Amygdala (tissue), 56 donors: Measurements from ENCODE around the gene PPP1R13L.
"Not testable (repeated sequence)": the region's sequence is repeated elsewhere in the genome, so short reads cannot be mapped to it uniquely, and the experiment has no call there.

ENCODE experiments used
- DNase-seq, 56 donors: peaks; one replicate each; lab custom pipeline; 2025; lab: John Stamatoyannopoulos, UW

PPP1R13L gene

DNA sequence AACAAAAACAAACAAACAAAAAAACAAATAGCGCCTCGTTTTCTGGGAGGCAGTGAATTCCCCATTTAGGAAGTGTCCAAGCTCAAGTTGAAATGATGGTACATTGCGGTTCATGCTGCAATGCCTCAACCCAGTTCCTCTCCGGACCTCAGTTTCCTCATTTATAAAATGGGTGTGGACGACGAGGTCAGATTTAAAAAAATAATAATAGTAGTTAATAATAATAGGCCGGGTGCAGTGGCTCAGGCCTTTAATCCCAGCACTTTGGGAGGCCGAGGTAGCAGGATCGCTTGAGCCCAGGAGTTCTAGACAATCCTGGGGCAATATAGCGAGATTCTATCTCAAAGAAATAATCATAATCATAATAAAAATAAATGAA is 34.3 kb upstream of the PPP1R13L start:
- no peak for DNase-seq

DNA sequence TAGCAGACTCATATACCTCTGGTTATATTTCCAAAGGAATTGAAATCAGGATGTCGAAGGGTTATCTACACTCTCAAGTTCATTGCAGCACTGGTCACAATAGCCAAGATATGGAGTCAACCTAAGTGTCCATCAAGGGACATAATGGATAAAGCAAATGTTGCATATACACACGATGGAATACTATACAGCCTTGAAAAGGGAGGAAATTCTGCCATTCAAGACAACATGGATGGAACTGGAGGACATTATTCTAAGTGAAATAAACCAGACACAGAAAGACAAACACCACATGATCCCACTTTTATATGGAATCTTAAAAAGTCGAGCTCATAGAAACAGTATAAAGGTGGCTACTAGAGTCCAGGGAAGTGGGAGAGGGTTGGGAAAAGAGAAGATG is 32.5 kb upstream of the PPP1R13L start:
- no peak for DNase-seq

DNA sequence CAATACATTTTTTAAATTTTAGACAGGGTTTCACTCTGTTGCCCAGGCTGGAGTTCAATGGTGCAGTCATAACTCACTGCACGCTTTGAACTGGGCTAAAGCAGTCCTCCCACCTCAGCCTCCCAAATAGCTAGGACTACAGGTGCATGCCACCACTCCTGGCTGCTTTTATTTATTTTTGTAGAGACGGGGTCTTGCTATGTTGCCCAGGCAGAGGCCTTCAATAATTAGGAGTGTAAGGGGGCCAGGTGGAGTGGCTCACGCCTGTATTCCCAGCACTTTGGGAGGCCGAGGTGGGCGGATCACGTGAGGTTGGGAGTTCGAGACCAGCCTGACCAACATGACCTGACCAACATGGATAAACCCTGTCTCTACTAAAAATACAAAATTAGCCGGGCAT is 27.7 kb upstream of the PPP1R13L start:
- not testable (repeated sequence) for DNase-seq

DNA sequence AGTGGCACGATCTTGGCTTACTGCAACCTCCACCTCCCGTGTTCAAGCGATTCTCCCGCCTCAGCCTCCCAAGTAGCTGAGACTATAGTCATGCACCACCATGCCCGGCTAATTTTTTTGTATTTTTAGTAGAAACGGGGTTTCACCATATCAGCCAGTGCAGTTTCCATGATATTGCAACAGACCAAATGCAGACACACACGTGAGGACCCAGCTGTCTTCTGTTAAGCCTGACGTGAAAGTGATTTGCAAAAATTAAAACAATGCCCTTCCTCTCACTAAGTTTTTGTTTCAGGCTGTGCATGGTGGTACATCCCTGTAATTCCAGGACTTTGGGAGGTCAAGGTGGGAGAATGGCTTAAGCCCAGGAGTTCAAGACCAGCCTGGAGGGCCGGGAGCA is 26.1 kb upstream of the PPP1R13L start:
- not testable (repeated sequence) for DNase-seq

DNA sequence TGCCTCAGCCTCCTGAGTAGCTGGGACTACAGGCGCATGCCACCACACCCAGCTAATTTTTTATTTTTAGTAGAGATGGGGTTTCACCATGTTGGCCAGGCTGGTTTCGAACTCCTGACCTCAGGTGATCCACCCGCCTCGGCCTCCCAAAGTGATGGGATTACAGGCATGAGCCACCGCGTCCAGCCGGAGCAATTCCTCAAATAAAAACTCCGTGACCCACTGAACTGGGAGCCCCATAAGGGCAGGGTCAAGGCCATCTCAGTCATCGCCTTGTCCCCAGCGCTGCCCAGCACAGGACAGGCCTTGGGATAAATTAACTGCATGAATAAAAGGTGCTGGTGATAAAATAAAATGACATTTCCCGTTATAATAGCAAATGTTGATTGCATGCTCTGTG is 25.0 kb upstream of the PPP1R13L start:
- not testable (repeated sequence) for DNase-seq

DNA sequence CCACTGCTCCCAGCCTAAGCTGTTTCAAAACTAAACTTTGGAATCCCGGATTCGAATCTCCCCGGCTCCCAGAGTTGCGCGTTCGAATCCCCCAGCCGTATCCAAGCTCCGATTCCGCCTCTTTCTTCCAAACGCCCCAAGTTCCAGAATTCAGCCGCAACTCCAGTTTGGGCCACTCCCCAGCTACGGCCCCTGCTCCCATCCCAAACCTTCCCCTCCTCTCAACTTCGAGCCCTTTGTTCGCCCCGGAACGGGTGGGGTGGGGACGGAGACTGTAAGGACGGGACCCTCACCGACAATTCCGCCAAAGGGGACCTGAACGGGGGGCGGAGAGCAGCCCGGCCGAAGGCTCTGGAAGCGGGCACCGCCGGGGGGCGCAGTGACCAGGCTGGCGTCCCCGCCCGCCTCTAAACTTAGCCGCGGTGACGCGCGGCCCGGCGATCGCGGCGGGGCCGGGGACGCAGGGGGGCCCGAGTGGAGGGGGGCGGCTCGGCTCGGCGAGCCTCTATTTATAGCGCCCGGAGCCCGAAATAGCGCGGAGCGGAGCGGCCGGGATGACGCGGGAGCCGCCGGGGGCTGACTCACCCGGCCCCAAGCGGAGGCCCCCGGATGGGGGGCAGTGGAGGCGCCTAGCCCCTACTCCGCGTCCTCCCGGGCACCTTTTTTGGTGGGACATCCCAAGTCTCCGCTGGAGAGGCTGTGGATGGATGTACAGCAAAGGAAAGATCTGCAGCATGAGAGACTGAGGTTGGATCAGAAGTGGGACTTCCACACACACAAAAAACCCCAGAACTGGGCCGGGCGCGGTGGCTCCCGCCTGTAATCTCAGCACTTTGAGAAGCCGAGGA is 23.7 kb upstream of the PPP1R13L start:
- peak in 5 of 56 donors; percentile 14 to 34 (median 27) for DNase-seq

DNA sequence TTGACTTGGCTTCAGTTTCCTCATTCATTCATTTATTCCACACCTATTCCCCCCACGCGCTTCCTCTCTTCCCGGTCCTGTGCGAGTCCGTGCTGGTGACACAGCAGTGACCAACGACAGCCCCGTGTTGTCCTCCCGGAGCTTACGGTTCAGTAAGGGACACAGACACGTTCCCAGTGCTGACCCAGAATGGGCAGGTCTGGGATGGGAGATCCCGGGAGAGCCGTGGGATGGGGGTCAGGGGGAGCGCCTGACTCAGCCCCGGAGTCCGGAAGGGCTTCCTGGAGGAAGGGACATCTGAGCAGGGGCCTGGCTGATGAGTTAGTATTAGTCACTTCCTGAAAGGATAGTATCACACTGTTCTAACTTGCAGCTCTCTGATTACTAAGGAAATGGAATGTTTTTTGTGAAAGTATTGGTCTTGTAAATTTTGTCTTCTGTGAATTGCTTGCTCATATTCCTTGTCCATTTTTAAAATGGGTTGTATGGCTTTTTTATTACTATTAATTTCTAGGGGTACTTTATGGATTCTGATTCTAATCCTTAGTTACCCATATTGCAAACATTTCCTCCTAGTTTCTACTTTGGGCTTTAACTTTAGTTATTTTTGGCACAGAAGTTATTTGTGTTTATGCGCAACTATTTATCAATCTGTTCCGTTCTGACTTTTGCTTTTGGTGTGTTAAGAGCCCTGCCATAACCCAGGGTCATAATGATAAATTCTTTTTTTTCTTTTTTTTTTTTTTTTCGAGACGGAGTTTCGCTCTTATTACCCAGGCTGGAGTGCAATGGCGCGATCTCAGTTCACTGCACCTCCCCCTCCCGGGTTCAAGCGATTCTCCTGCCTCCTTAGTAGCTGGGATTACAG is 19.6 kb upstream of the PPP1R13L start:
- peak in 13 of 56 donors; percentile 13 to 64 (median 48) for DNase-seq

DNA sequence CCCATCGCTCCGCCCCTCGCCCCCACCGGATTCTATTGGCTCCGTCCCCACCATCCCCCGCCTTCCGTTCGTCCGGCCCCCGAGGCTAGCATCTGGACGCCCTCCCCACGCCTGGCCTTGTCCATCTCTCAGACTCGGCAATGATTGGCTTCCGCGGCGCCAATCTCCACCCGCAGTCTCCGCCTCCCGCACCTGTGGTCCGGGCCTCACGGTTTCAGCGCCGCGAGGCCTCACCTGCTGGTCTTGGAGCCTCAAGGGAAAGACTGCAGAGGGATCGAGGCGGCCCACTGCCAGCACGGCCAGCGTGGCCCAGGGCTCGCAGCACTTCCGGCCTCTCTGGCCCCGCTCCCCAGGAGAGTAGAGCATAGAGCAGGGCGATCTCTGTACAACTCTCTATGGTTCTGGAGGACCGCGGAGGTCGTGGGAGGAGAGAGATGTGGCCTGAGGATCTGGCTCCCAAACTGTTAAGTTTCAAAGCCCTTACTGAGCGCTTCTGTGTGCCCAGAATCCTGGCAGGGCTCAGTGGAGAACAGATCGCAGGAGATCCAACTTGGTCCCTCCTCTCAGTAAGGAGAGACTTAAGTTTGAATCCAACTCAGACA is 18.8 kb upstream of the PPP1R13L start, which contains the start of gene ERCC1:
Gene ERCC1, minus strand, starts transcription at position 329 of the 602 bp plus-strand sequence. CDS start 543 bp downstream, outside the sequence.
- DNase-seq, result peak; percentile 33 to 95 (median 87)

DNA sequence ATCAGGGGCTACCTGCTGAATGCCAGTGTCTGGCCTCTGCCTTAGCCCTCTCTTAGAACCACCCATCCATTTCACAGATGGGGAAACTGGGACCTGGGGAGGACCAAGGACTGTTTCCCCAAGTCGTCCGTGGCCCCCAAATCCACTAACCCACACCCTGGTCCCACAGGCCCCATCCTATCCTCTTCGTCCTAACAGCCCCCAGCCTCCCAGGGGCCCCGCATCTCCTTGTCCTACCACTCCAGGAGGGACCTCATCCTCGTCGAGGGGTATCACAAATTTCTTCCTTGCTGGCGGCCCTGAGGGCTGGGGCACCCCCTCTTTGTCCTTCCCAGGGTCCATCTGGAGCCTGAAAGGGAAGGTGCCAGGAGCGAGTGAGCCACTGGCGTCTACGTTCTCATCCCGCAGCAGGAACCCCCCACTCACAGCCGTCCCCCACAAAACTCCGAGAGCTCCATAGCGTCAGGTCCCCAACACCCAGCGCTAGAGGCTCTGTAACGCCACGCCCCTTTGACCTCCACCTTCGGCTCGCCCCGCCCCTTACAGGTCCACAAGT is 18.2 kb upstream of the PPP1R13L start:
- DNase-seq, result no peak

DNA sequence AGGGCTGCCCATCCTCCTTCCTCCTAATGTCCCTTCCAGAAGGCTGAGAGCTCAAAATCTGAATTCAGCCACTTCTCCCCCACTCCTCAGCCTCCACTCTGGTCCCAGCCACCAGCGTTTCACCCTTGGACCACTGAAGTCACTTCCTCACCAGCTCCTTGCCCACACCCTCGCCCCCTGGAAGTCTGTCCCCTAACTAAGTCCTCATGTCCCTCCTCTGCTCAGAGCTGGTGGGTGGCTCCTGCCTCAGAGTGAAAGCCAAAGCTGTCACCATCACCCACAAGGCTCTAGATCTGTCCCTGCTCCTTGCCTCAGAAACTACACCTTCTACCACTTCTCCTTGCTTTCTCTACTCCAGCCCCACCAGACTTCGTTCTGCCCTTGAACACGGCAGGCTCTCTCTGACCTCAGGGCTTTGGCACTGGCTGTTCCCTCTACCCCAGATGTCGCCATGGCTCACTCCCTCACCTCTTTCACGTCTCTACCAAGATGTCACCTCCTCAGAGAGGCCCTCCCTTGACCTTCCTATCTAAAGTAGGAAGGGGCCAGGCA is 17.2 kb upstream of the PPP1R13L start:
- no peak for DNase-seq

DNA sequence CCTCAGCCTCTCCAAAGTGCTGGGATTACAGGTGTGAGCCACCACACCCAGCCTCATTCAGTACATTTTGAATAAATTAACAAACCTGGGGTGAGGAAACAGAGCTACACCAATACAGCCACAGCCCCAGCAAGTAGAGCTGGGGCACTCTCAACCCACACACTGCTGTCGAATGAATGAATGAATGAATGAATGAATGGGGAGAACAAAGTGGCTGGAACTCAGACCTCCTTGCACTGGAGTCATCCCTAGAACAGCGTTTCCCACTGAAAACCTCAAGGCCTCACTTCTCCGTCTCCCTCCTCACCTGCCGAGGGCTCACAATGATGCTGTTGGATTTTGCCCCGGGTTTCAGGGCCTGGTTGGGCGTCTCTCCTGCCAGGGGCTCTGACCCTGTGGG is 16.0 kb upstream of the PPP1R13L start:
- no peak for DNase-seq

DNA sequence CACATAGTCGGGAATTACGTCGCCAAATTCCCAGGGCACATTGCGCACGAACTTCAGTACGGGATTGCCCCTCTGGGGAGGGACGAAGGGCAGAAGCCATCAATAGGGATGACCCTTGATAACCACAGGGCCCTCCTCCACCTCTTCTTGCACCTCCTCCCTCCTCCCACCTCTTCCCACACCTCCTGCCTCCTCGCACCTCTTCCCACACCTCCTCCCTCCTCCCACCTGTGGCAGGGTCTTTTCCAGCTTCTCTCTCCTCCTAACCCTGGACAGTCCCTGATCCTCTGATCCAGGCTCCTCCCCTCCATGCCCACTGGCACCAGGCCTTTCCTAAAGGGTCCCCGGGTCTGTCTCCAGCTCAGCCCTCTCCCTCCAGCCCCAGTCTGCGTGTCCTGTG is 15.5 kb upstream of the PPP1R13L start:
- no peak for DNase-seq

DNA sequence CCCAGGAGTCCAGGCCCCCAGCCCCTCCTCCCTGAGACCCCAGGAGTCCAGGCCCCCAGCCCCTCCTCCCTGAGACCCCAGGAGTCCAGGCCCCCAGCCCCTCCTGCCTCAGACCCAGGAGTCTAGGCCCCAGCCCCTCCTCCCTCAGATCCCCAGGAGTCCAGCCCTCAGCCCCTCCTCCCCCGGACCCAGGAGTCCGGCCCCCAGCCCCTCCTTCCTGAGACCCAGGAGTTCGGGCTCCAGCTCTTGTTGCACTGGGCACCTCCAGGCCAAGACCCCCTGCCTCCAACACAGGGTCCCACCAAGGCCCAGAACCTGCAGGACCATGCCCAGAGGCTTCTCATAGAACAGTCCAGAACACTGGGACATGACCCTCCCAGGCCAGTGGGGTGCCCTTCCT is 15.0 kb upstream of the PPP1R13L start:
- no peak for DNase-seq

DNA sequence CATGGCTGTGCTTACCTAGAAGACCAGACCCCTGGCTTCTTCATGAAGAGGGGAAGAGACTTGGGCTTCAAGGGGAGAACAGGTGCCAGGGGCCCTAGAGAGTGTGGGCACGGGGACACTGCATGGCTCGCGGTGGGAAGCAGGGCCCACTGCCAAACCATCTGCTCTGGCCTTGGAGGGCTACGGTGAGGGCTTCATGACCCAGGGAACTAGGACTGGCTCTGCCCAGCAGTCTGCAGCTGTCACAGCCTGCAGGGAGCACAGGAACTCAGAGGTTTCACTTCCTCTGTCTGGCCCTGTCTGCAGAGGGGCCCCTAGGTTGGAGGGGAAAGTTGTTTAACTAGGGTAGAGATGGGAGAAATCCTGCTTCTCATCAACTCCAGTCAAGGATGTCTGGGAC is 14.5 kb upstream of the PPP1R13L start:
- peak in 32 of 56 donors; percentile 10 to 67 (median 27) for DNase-seq

DNA sequence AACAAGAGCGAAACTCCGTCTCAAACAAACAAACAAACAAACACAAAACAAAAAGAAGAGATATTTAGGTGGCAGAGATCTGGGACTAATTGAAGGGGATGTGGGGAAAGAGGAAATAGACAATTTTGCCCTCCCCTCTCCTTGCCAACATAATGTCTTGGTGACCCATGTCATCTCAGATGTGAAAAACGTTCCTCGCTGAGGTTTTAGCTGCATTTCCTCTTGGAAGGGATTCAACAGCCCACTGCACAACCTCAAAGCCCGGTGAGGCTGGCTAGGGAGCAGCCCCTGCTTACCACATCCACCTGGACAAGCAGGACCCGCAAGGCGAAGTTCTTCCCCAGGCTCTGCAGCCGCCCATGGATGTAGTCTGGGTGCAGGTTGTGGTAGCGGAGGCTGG is 13.9 kb upstream of the PPP1R13L start:
- DNase-seq, result no peak

DNA sequence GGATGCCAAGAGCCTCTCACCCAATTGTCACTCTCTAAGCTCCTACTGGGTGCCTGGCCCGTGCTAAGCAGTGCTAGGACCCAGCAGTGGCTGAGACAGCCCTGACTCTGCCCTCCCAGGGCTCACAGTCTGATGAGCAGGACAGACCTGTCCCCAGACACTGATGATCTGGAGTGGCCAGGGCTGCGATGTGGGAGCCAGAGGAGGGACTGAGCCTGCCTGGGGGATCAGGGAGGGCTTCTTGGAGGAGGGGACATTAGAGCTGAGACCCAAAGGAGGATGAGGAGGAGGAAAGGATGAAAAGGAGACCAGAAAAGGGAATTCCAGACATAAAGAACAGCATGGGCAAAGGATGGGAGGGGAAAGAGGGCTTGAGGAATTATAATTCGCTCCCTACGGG is 12.3 kb upstream of the PPP1R13L start:
- DNase-seq, result no peak

DNA sequence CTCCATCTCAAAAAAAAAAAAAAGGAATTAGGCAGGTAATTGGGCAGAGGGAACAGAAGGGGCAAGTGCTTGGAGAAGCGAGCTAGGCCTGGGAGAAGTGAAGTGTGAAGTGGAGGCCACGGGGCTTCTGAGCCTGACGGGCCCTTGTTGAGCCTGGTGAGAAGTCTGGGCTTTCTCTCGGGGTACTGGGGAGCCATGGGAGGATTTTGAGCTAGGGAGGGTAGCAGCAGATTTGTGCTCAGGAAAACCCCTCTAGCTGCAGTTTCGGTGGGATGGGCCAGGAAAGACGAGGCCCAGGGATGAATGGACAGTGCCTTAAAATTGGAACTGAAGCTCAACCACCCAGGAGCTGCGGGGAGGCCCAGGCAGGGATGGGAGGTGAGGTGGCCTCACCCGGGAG is 9.6 kb upstream of the PPP1R13L start:
- no peak for DNase-seq

DNA sequence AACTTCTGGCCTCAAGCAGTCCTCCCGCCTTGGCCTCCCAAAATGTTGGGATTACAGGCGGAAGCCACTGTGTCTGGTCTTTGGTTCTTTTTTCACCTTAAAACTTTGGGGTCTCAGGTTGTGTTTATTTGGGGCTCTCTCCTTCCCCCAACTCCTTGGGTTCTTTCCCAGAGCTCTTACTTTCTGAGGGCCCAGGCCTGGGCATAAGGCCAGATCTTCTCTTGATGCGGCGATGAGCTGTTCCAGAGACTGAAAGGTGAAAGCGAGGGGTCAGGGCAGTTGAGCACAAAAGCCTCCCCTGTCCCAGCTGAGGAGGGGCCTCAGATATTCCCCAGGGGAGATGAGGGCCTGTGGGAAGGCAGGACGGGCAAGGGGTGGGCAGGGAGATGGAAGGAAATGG is 8.6 kb upstream of the PPP1R13L start:
- DNase-seq, result no peak

DNA sequence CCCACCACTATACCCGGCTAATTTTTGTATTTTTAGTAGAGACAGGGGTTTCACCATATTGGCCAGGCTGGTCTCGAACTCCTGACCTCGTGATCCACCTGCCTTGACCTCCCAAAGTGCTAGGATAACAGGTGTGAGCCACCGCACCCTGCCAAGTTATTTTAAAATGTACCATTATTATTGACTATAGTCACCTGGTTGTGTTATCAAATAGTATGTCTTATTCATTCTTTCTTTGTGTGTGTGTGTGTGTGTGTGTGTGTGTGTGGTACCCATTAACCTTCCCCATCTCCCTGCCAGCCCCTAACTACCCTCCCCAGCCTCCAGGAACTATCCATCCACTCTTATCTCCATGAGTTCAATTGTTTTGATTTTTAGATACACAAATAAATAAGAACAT is 5.5 kb upstream of the PPP1R13L start:
- DNase-seq, result not testable (repeated sequence)

DNA sequence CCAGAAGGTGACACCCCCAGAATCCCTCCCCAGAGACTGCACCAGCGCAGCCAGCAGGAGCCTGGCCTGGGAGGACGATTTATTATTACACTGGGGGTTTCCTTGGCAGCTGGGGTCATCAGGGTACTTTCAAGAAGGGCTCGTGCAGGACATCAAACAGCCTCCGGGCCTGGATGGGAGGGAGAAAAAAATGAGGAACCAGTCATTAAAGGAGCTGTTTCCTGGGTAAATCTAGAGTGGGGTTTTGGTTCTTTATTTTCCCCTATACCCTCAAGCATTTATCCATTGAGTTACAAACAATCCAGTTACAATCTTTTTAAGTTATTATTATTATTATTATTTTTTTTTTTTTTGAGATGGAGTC is 4.7 kb upstream of the PPP1R13L start:
- no peak for DNase-seq
